Gastroesophageal sphincter (tissue), 3 donors: ENCODE results near the gene PTGDR.

Source experiments
- CTCF ChIP-seq, 4 experiments: fragments of 200-600 bp in 2 of 4; fragments of 450-650 bp in 2 of 4; sonication (generic) in 1 of 4; IDR thresholded peaks; one replicate each; pipeline ENCODE4 v1.5.1; 2017 to 2019; ENCODE audit warnings: antibody characterized with exemption in 4 of 4, mild to moderate bottlenecking in 2 of 4, moderate library complexity in 2 of 4
- POLR2AphosphoS5 ChIP-seq: sonication (generic); formaldehyde crosslinking; IDR thresholded peaks from one replicate; pipeline ENCODE4 v1.6.1; 2017; ENCODE audit warnings: antibody characterized with exemption

DNA sequence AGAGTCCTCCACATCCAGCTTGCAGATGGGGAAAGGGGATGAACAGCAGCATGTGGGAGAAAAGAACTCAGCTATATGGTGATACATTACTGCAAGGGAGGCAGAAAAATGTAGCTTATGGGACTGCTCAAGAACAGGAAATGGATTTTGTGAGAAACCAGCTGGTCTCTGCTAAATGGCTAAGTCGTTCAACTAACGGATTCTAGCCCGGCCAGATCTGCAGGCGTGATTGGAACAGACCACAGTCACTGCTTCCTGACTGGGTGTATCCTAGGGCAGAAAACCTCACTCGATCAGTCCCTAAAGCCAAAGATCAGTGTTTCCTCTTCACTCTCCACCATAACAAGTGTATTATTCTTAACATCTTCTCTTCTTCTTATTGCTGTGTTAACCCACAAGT lies 8.1 kb upstream of the PTGDR start:
- TF ChIP-seq CTCF (IDR thresholded peaks at IDR 0.05) (no peak), POLR2AphosphoS5 (no peak)
